HTERT RPE-1 (cell line): ENCODE measurements around the gene DEAF1.
"Not testable (repeated sequence)": the region's sequence is repeated elsewhere in the genome, so short reads cannot be mapped to it uniquely, and the experiment has no call there.

ENCODE experiments used
- in situ Hi-C: fragments of 300-500 bp; cut with MboI; formaldehyde crosslinking; loops from 4 replicates; pipeline ENCODE4 v1.14.3; 2020; ENCODE audit warnings: low sequenced_read_pairs

Gene DEAF1

DNA sequence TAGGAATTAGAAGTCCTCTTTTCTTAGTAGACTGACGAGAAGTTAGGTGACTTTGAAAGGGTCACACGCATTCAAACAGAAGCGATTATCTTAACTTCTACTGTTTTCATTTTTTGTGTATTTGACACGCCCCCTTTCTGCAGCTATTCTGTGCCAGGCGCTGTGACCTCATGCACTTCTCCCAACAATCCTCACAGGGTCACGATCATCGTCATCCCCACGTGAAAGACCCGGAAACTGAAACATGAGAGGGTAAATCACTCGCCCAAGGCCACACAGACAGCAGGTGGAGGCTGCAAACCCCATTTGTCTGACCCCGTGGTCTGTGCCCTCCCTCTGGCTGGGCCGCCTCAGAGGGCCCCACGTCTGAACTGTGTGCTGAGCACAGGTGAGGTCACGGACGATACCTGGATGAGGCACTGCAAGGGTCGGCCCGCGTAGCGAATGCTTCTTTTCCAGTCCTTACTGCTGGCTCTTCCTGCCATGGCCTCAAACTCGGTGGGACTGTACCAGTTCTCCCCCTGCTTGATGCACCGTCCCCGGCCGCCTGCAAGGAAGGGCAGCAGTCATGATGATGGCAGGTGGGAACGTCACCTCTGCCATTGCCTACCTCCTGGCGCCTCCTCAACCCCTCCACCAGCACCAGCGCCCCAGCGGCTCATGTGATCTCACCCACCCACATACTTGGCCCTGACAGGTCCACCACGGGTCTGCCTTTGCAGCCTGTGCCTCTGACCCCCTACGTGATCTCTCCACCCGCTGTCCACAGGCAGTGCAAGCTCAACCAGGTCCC is 8.4 kb downstream of the DEAF1 start:
- in situ Hi-C loops, result no loop called here

DNA sequence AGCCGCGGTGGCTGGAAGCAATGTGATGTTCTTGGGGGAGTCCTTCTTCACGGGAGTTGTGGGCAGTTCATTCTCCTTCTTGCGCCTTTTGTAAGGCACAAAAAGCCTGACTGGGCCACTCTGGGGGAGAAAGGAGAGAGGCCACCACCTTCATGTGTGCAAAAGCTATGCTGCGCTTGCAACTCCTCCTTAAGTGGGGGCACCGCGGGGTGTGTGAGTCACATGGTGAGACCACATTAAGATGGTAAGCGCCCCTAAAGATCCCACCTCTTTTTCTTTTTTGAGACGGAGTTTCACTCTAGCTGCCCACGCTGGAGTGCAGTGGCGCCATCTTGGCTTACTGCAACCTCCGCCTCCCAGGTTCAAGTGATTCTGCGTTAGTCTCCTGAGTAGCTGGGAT is 14.1 kb downstream of the DEAF1 start:
- in situ Hi-C loops, result no loop called here

DNA sequence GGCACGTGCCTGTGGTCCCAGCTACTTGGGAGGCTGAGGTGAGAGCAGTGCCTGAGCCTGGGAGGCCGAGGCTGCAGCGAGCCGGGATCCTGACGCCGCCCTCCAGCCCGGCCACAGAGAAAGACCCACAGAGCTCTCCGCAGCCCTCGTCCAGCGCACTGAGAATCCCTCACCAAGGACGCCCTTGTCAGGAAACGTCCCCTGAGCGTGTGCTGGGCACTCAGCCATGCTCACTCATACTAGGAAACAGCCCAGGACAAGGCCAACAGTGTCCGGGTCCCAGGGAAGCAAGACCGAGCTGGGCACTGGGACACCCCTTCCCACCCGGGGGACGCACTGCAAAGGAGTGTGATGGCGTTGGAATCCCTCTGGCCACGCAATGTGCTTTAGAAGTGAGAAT is 14.5 kb downstream of the DEAF1 start:
- in situ Hi-C loops, result no loop called here

DNA sequence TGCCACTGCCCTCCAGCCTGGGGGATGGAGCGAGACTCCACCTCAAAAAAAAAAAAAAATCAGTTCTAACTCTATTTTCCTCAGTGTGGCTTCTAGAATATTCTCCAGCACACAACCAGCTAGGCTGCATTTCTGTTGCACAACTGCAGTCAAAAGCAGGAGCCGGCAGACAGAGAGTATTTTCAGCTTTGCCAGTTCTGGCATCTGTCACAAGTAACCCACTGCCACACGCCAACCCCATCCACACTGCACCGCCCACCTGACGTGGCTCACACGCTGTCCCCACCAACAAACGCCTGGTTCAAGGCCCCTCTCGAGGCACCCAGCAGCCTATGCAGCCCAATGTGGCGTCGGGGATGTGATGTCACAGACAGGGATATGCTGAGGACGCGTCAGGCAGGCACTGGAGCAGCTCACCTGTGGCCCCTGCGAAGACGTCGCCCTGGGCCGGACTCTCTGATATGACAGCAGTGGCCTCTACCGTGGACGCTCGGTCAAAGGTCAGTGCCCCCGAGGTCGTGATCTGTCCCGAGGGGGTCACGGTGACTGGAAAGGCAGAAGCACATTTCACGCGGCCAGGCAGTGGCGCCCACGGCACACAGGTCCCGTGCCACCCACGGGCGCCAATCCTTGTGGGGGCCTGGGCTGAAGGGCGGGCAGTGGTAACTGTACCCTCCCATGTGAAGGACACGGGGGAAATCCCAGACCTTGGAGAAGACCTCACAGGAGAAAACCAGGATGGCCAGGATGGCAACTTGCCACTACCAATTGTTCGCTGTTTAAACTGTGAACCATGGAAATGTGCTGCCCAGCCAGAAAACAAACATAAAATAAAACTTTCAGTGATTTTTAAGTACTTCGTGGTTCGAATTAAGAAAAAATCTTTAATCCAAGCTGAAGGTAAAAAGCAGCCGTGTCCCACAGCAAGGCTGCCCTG is 15.5 kb downstream of the DEAF1 start:
- in situ Hi-C loops, result no loop called here

DNA sequence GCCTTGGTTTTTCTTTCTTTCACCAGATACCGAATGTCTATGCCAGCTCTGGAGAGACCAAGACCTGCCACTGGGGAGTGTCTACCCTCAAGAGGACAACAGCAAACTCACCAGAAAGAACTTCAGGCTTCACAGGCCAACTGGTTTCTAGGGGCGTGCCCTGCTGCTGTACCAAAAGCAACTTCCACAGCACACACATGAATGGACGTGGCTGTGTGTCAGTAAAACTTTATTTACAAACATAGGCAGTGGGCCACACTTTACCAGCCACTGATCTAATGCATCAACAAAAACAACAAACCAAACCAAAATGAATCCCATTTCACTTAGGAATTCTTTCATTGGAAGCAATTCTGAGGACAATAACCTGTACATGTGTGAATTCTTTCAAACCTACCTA is 16.7 kb downstream of the DEAF1 start:
- in situ Hi-C loops, result no loop called here

DNA sequence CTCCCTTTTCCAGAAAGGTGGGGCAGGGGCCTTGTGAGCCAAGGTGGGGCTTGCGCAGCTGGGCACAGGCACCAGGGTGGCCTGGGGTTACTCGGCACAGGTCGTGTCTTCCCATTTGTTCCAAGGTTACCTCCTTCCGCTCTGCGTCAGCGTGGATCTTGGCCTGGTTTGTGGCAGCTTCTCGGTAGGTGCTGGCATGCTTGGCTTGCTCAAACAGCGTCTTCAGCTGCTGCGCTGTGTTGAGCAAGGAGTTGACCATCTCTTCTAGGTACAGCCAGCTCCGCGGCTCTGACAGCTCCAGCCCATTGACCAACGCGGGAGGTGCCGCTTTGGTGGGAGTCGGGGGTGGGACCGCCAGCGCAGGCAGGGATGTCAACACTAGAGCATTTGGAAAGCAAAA is 20.6 kb downstream of the DEAF1 start:
- in situ Hi-C loops, result no loop called here

DNA sequence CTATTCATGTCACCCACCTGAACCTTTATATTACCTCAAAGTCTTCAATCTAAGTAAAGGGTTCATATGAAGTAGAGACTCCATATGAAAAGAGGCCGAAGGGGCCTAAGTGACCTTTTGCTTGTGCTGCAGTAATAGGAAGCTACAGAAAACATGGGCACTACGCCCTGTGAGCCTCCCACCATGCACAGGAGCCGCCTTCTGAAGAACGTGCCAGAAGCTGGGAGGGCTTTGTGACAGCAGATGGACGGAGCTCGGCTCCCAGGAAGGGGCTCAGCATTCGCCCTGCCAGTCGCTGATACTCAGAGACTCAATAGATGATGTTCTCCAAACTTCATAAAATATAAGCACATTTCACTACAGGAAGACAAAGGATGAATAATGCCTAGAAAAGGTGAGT is 21.2 kb downstream of the DEAF1 start:
- in situ Hi-C loops, result no loop called here

DNA sequence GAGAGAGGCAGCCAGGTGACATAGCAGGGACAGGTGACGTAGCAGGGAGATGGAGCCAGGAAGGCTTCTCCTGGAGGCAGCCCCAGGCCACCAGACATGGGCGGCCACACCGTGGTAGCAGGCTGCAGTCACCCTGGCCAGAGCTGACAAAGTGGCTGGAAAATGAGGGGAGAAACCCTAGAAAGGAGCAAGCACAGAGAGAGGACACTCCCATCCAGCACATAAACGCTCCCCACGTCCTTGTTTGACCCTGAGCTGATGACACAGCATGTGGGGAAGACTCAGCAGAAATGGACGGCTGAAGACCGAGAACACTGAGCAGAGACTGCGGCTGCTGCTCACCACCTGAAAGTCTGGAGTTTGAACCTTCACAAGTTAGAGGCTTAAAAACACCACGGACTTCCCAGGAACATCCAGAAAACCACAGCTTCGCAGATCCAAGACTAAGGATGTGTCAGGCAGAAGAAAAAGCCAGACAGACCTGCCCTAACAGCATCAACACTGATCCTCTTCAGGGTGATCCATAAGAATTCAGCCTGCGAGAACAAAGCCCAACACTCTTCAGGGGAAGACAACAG is 29.2 kb downstream of the DEAF1 start:
- in situ Hi-C loops, result no loop called here

DNA sequence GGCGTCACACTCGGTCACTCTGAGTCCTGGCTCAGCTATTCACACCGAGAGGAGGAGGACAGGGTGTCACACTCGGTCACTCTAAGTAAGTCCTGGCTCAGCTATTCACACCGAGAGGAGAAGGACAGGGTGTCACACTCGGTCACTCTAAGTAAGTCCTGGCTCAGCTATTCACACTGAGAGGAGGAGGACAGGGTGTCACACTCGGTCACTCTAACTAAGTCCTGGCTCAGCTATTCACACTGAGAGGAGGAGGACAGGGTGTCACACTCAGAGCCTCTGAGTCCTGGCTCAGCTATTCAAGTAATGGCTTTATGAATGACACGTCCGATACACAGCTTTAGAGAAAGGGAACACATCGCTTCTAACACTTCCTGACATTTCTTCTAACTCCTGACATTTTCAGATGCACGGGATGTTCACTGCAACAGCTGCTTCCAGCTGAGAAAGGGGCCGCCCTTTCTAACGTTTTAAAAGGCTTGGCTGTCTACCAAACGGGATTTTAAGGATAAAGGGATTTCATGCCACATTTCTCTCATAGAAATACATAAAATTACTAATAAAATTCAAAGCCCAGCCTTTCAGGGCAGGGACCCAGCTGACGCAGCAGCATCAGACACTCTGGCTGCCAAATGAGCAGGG is 29.8 kb downstream of the DEAF1 start:
- in situ Hi-C loops, result no loop called here

DNA sequence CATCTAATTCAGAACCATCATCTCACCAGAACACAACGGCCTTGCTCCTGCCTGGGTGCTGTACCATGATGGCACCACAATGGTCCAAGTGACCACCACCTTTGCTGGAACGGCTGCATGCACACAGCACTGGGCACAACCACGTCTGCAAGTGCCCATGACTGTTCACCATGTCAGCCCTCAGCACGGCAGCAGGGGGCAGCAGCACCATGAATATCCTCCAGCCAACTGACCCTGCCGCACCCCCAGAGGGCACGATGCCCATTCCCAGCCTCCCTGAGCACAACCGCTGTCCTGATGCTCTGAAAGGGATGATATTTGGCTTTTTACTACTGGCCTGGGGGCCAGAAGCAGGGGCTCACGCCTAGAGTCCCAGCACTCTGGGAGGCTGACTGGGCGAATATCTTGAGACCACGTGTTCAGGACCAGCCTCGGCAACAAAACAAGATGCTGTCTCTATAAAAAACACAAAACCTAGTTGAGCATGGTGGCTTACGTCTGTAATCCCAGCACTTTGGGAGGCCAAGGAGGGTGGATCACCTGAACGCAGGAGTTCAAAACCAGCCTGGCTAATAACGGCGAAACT is 32.2 kb downstream of the DEAF1 start:
- in situ Hi-C loops, result no loop called here

DNA sequence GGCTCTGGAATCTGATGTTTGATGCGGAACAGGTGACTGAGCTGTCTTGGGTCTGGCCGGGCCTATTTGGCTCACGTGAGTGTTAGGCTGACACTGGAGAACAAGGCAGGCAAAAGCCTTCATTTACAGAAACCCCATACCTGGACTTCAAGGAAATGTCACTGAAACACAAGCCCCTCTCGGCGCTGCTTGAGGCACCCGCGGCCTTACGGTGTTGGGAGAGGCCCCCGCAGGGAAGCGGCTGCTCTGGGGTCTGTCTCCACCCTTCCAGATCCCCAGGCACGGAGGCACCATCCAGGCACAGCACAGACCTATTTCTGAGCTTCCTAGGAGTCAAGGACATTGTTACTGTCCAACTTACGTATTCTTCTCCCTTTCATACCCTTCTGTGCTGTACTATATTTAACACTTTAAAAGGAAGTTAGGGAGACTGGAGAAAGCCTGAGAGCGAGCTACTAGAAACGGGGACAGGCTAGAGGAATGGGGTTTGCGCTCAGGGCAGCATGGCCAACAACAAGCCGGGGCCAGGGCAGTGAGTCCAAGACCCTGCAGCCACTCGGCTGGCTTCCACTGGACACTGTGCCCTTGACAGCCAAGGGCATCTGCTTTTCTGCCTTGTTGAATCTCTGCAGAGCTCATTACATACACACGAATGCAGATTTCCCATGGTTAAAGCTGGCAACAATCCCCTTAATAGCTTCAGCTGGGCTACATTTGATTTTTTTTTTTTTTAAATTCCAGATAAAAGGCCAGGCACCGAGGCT is 34.2 kb downstream of the DEAF1 start:
- in situ Hi-C loops, result no loop called here

DNA sequence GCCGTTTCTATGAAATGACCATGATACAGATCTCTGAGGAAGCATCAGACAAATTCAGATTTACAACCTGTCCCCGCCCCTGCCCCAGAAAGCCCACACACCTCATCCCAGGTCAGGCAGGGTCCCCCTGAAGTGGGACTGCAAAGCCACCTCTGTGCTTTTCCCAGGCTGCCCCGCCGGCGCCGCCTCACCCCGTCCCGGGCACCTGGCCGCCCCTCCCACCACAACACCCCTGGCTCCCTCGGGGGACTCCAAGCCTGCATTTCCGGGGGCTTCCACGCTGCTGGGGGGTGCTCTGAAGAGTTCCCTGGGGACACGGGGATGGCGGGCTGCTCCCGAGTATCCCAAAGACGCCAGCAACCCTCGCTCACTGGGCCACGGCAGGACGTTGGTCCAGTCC is 34.7 kb downstream of the DEAF1 start:
- in situ Hi-C loops, result no loop called here

DNA sequence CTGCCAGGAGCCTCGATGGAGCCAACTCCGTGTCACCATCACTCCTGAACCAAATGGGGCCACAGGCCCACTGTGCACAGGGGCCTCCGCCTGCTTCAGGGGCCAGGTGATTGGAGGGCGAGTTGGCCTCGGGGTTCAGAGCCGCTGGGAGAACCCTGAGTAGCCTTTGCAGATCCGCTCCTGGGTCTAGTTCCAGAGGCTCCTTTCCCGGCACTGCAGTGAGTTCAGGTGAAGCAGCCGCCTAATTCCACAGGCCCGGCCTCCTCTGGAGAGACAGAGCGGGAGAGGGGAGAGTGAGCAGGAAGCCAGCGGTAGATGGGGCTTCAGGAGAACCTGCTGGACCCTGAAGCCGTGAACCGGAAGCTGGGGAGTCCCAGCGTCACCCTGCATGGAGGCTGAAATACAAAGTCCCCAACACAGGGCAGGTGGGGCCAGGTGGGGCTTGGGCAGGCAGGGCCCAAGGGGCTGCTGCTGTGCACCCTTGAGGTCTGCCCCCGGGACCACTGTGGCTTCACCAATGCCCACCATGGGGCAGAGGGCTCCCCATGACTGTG is 35.4 kb downstream of the DEAF1 start:
- in situ Hi-C loops, result no loop called here

DNA sequence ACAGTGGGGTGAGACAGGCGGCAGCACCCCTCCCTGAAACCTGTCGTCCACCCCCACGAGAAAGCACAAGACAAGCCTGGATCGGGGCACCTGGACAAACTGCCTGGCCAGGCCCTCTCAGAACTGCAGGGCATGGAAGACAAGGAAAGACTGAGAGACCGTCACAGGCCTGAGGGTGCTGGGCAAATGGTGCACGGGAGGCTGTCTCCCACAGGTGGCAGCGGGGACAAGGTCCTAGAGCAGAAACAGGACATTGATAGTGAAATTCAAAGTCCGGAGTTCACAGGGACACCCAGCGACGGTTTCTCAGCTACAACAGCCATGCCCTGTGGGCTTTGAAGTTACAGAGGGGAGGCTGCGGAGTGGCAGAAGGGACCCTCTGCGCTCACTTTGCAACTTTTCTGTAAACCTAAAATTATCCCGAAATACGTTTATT is 37.3 kb downstream of the DEAF1 start:
- in situ Hi-C loops, result no loop called here

DNA sequence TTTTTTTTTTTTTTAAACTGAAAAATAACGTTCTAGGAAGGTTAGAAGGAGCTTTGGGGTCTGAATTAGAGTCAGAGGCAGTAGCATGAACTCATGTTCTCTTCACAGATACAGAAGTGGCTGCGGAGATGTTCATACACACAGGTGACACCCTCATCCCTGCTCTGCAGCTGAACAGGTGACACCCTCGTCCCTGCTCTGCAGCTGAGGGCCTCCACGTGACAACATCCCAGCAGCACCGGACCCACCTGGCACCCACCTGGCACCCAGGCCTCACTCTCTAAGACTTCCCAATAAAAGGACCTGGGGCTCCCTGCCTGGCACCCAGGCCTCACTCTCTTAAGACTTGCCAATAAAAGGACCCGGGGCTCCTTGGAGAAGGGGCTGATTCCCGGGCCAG is 38.2 kb downstream of the DEAF1 start:
- in situ Hi-C loops, result no loop called here

DNA sequence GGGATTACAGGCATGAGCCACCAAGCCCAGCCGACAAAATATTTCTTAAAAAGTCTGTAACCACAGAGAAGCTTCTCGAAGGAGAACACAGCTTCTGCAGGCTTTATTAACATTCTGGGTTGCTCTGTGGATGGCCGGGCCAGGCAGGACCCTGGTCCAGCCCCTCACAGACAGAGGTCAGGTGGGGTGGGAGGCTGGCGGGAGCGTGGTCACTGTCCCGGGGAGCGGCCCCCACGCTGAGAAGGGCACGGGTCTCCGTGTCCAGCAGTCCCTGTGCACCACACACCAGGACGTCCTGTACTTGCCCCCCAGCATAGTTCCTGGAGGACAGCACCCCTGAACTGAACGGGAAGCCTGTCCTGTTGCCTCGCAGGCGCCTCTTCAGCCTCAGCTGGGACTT is 38.6 kb downstream of the DEAF1 start:
- in situ Hi-C loops, result no loop called here

DNA sequence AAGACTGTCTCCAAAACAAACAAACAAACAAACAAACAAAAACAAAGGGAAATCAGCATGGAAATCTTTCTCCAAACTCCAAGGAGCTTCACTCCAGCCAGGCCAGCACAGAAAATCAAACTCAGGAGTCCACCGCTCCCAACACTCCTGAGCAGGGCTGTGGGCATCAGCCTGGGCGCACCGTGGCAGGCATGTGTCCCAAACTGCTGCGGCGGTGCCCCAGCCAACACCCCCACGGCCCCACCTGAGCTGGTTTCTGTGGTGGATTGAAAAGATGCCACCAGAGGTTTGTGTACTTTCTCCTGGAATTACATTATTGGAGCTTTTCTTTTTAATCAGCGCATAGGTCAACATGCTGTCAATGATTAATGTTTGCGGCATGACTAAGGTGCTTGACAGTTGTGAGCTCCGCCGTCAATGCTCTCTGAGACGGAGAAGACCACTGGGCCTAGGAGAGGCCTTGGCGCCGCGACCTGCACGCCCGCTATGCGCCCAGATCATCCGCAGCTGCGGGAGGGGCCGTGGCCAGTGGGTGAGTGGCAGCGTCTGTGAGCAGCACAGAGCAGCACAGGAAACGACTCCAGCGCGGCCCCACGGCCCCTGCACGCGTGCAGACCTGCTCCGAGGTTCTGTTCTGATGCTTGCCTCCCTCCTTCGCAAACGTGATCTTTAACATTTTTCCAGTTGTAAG is 39.8 kb downstream of the DEAF1 start:
- in situ Hi-C loops, result no loop called here

DNA sequence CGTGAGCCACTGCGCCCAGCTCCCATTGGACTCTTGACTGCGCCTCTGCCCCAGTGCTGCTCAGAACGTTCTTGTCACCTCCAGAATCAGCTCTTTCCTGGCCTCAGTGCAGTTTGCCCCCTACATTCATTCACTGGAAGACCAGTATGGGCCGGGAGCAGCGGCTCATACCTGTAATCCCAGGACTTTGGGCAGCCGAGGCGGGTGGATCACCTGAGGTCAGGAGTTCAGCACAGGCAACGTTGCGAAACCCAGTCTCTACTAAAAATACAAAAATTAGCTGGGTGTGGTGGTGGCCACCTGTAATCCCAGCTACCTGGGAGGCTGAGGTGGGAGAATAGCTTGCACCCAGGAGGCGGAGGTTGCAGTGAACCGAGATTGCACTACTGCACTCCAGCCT is 40.6 kb downstream of the DEAF1 start:
- in situ Hi-C loops, result not testable (repeated sequence)

DNA sequence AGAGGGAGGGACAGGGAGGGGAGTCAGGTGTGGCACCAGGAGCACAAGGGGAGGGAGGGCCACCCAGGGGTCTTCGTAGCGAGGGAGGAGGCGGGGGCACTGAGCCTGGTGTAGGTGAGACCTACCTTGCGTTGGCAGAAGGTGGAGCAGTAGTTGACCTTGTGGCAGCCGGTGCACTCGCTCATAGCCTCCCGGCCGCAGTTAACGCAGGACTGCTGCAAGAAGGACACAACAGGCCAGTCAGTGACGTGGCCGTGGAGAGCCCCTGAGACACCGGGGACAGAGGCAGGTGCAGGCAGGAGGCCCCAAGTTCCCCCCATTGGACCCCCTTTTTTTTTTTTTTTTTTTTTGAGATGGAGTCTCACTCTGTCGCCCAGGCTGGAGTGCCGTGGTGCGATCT is 41.2 kb downstream of the DEAF1 start:
- in situ Hi-C loops, result no loop called here
